SK-N-SH (cell line): Measurements from ENCODE around the gene XIST. TPM values are rescaled to one million over a fixed set of nuclear protein-coding genes. Genes with fewer than 3 reads are reported as not detected.

Source experiments
- CTCF ChIA-PET: fragments of 300-600, 350-600 bp; formaldehyde crosslinking; extraction: SDS; loops from one replicate; lab custom pipeline; 2021; lab: Yijun Ruan, JAX
- POLR2A ChIA-PET: fragments of 350-600 bp; sonication (Branson Sonifier 250); formaldehyde crosslinking; extraction: SDS; loops from one replicate; lab custom pipeline; 2020; ENCODE audit warnings: antibody characterized with exemption, inconsistent platforms; lab: Yijun Ruan, JAX
- DNase-seq: peaks from one replicate; pipeline ENCODE4 v3.0.0; 2012
- H2AFZ ChIP-seq: fragments of 200-600 bp; sonication (generic); 2 replicates; pipeline ENCODE4 v1.8.1; 2016; ENCODE audit warnings: antibody characterized with exemption, mild to moderate bottlenecking, low read depth
- H3F3A ChIP-seq: fragments of 200-600 bp; sonication (generic); replicated peaks from 2 replicates; pipeline ENCODE3; 2016; ENCODE audit warnings: antibody characterized with exemption, mild to moderate bottlenecking; ENCODE audit not compliant: insufficient read depth
- H3K27ac ChIP-seq, 2 experiments: fragments of 200-500 bp in 1 of 2; fragments of 200-600 bp in 1 of 2; sonication (Bioruptor generic) in 1 of 2; sonication (generic), shearing (Covaris generic) in 1 of 2; 2 replicates each; pipeline versions ENCODE4 v1.5.1 to v1.6.1; 2014 to 2016; ENCODE audit warnings: low read depth in 2 of 2, inconsistent platforms in 1 of 2, low read length in 1 of 2, mild to moderate bottlenecking in 1 of 2, mixed read lengths in 1 of 2
- H3K27me3 ChIP-seq: fragments of 200-600 bp; sonication (generic), shearing (Covaris generic); 2 replicates; pipeline ENCODE4 v1.6.1; 2016; ENCODE audit warnings: mixed run types; ENCODE audit not compliant: insufficient read depth
- H3K36me3 ChIP-seq, 2 experiments: fragments of 200-500 bp in 1 of 2; fragments of 200-600 bp in 1 of 2; sonication (Bioruptor generic) in 1 of 2; sonication (generic) in 1 of 2; replicated peaks in 1 of 2; 2 replicates each; pipeline versions ENCODE3 to v1.5.1; 2014 to 2016; ENCODE audit warnings: low read length in 1 of 2, mild to moderate bottlenecking in 1 of 2; ENCODE audit not compliant: insufficient read depth in 2 of 2, control insufficient read depth in 1 of 2
- H3K4me1 ChIP-seq, 2 experiments: fragments of 200-500 bp in 1 of 2; fragments of 200-600 bp in 1 of 2; sonication (Bioruptor generic) in 1 of 2; sonication (generic), shearing (Covaris generic) in 1 of 2; 2 replicates each; pipeline versions ENCODE4 v1.5.1 to v1.6.1; 2014 to 2016; ENCODE audit warnings: low read depth in 1 of 2, low read length in 1 of 2, mixed run types in 1 of 2; ENCODE audit not compliant: insufficient read depth in 2 of 2, control insufficient read depth in 1 of 2
- H3K4me2 ChIP-seq: fragments of 200-600 bp; sonication (generic), shearing (Covaris generic); 2 replicates; pipeline ENCODE4 v1.6.1; 2017; ENCODE audit warnings: mixed run types
- H3K4me3 ChIP-seq, 2 experiments: fragments of 200-500 bp in 1 of 2; fragments of 200-600 bp in 1 of 2; sonication (Bioruptor generic) in 1 of 2; sonication (generic), shearing (Covaris generic) in 1 of 2; 2 replicates each; pipeline versions ENCODE4 v1.5.1 to v1.8.1; 2014 to 2016; ENCODE audit warnings: low read depth in 2 of 2, inconsistent platforms in 1 of 2, low read length in 1 of 2, mild to moderate bottlenecking in 1 of 2, mixed read lengths in 1 of 2, moderate library complexity in 1 of 2
- H3K79me2 ChIP-seq: fragments of 200-600 bp; sonication (generic); 2 replicates; pipeline ENCODE4 v1.8.1; 2017; ENCODE audit warnings: mild to moderate bottlenecking; ENCODE audit not compliant: insufficient read depth
- H3K9ac ChIP-seq: fragments of 200-600 bp; sonication (generic); 2 replicates; pipeline ENCODE4 v1.6.1; 2017; ENCODE audit warnings: mixed run types
- H3K9me2 ChIP-seq: fragments of 200-600 bp; sonication (generic); 2 replicates; pipeline ENCODE4 v1.6.1; 2017; ENCODE audit warnings: mixed run types
- H3K9me3 ChIP-seq: fragments of 200-600 bp; sonication (generic); 2 replicates; pipeline ENCODE4 v1.6.1; 2017; ENCODE audit warnings: mixed run types, mild to moderate bottlenecking, moderate library complexity
- H4K20me1 ChIP-seq: fragments of 200-600 bp; sonication (generic); 2 replicates; pipeline ENCODE4 v1.6.1; 2017; ENCODE audit warnings: mild to moderate bottlenecking, mixed run types; ENCODE audit not compliant: insufficient read depth
- EZH2phosphoT487 ChIP-seq: fragments of 200-600 bp; sonication (generic); IDR thresholded peaks from 2 replicates; pipeline ENCODE4 v1.6.1; 2017; ENCODE audit warnings: low read depth, mixed run types, mild to moderate bottlenecking, antibody characterized with exemption, moderate library complexity, borderline replicate concordance
- GABPA ChIP-seq: IDR thresholded peaks from 2 replicates; pipeline ENCODE4 v1.4.0; 2012; ENCODE audit warnings: low read depth, mild to moderate bottlenecking
- IRF3 ChIP-seq: fragments of 150-350 bp; IDR thresholded peaks from 2 replicates; pipeline ENCODE4 v1.6.1; 2016; ENCODE audit warnings: mild to moderate bottlenecking, low read depth, low read length
- JUND ChIP-seq: IDR thresholded peaks from 2 replicates; pipeline ENCODE4 v1.4.0; 2012
- MXI1 ChIP-seq: IDR thresholded peaks from 2 replicates; pipeline ENCODE4 v1.6.1; 2012; ENCODE audit warnings: mild to moderate bottlenecking, low read depth, low read length, improper control_type of control experiment
- NFIC ChIP-seq: IDR thresholded peaks from 2 replicates; pipeline ENCODE4 v1.4.0; 2012; ENCODE audit warnings: borderline replicate concordance
- NRF1 ChIP-seq: IDR thresholded peaks from 2 replicates; pipeline ENCODE4 v1.6.1; 2012; ENCODE audit warnings: low read depth, mild to moderate bottlenecking, low read length
- POLR2AphosphoS5 ChIP-seq: IDR thresholded peaks from 2 replicates; pipeline ENCODE4 v1.6.1; 2012; ENCODE audit warnings: low read depth, low read length
- RFX5 ChIP-seq: IDR thresholded peaks from 2 replicates; pipeline ENCODE4 v1.6.1; 2012; ENCODE audit warnings: mild to moderate bottlenecking, improper control_type of control experiment, low read length
- RXRA ChIP-seq: IDR thresholded peaks from 2 replicates; pipeline ENCODE4 v1.4.0; 2012; ENCODE audit warnings: low read depth, mild to moderate bottlenecking, borderline replicate concordance
- TAF1 ChIP-seq: IDR thresholded peaks from 2 replicates; pipeline ENCODE4 v1.6.1; 2012; ENCODE audit warnings: low read depth, mild to moderate bottlenecking, low read length, moderate library complexity, borderline replicate concordance
- TCF12 ChIP-seq: IDR thresholded peaks from 2 replicates; pipeline ENCODE4 v1.4.0; 2012
- TEAD4 ChIP-seq: IDR thresholded peaks from 2 replicates; pipeline ENCODE4 v1.4.0; 2012; ENCODE audit warnings: mild to moderate bottlenecking, borderline replicate concordance; ENCODE audit not compliant: insufficient read depth
- polyA plus RNA-seq, 3 experiments: library from polyadenylated mRNA; depleted of rRNA; stranded (reverse); fragments of >200 nt; gene quantifications; 2 replicates each; pipeline ENCODE4 v1.2.3, GENCODE V29; 2012
- TF ChIP-seq, protein P1 (sequence below): fragments of 200-600 bp; sonication (generic); IDR thresholded peaks from 2 replicates; pipeline ENCODE4 v1.6.1; 2017; ENCODE audit warnings: antibody characterized with exemption, mild to moderate bottlenecking, moderate library complexity
- TF ChIP-seq, protein P2 (sequence below): fragments of 150-350 bp; IDR thresholded peaks from 2 replicates; pipeline ENCODE4 v1.6.1; 2017; ENCODE audit warnings: antibody characterized with exemption, low read length, low read depth, borderline replicate concordance
- TF ChIP-seq, protein P3 (sequence below): IDR thresholded peaks from 2 replicates; pipeline ENCODE4 v1.4.0; 2012; ENCODE audit warnings: low read depth, borderline replicate concordance
- TF ChIP-seq, protein P4 (sequence below): IDR thresholded peaks from 2 replicates; pipeline ENCODE4; 2012

XIST gene
- polyA plus RNA-seq, 1 of the 3 experiments (the other 2 are of a cell fraction), result 135 TPM

- Histone ChIP-seq H3K9me3 (no peaks in the 10 kb centered on the region), H3K27me3 (no peaks in the 10 kb centered on the region), H3K9ac (no peak overlapping the region), H2AFZ (no peak overlapping the region), H3K27ac (no peak overlapping the region), H3K79me2 (no peaks in the 10 kb centered on the region), H3K36me3 (no peaks in the 10 kb centered on the region), H3K4me3 (no peak overlapping the region), H3F3A (peaks cover 3% of the 10 kb centered on the region), H3K9me2 (no peaks in the 10 kb centered on the region; the same call in 1 of the 2 replicates), H3K4me1 (no peaks in the 10 kb centered on the region), H4K20me1 (no peaks in the 10 kb centered on the region), H3K4me2 (no peak overlapping the region)
- TF ChIP-seq POLR2AphosphoS5 (no peak), RFX5 (no peak), NFIC (no peak), RXRA (no peak), TCF12 (no peak), NRF1 (no peak), MXI1 (no peak), EZH2phosphoT487 (no peak), TAF1 (no peak), GABPA (no peak), IRF3 (no peak), JUND (no peak), TEAD4 (no peak)
- TF ChIP-seq, protein P1, sequence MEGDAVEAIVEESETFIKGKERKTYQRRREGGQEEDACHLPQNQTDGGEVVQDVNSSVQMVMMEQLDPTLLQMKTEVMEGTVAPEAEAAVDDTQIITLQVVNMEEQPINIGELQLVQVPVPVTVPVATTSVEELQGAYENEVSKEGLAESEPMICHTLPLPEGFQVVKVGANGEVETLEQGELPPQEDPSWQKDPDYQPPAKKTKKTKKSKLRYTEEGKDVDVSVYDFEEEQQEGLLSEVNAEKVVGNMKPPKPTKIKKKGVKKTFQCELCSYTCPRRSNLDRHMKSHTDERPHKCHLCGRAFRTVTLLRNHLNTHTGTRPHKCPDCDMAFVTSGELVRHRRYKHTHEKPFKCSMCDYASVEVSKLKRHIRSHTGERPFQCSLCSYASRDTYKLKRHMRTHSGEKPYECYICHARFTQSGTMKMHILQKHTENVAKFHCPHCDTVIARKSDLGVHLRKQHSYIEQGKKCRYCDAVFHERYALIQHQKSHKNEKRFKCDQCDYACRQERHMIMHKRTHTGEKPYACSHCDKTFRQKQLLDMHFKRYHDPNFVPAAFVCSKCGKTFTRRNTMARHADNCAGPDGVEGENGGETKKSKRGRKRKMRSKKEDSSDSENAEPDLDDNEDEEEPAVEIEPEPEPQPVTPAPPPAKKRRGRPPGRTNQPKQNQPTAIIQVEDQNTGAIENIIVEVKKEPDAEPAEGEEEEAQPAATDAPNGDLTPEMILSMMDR, result no peak
- TF ChIP-seq, protein P2, sequence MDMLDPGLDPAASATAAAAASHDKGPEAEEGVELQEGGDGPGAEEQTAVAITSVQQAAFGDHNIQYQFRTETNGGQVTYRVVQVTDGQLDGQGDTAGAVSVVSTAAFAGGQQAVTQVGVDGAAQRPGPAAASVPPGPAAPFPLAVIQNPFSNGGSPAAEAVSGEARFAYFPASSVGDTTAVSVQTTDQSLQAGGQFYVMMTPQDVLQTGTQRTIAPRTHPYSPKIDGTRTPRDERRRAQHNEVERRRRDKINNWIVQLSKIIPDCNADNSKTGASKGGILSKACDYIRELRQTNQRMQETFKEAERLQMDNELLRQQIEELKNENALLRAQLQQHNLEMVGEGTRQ, result no peak
- TF ChIP-seq, protein P3, sequence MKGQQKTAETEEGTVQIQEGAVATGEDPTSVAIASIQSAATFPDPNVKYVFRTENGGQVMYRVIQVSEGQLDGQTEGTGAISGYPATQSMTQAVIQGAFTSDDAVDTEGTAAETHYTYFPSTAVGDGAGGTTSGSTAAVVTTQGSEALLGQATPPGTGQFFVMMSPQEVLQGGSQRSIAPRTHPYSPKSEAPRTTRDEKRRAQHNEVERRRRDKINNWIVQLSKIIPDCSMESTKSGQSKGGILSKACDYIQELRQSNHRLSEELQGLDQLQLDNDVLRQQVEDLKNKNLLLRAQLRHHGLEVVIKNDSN, result no peak
- TF ChIP-seq, protein P4, sequence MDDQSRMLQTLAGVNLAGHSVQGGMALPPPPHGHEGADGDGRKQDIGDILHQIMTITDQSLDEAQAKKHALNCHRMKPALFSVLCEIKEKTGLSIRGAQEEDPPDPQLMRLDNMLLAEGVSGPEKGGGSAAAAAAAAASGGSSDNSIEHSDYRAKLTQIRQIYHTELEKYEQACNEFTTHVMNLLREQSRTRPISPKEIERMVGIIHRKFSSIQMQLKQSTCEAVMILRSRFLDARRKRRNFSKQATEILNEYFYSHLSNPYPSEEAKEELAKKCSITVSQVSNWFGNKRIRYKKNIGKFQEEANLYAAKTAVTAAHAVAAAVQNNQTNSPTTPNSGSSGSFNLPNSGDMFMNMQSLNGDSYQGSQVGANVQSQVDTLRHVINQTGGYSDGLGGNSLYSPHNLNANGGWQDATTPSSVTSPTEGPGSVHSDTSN, result no peak
- POLR2A ChIA-PET, result no interaction called here
- CTCF ChIA-PET, result no interaction called here
- DNase-seq, result no peak
Measured at GRCh38 chrX:73877687-73878086, 25.2 kb upstream of the XIST start.
